A204.1 (cell line): ENCODE results near the gene FNBP1L.
A peak's percentile ranks its signal among the peaks of the same experiment; 100 is the strongest.

ENCODE experiments used
- FAIRE-seq: peaks from 2 replicates; lab custom pipeline; 2012; peaks lifted over from hg19 to GRCh38; lab: Jason Lieb, UNC

Gene FNBP1L

GRCh38 chr1:93447481-93448291 is at the start of gene FNBP1L:
TSS of gene FNBP1L (plus strand) at chr1:93448118. CDS start at chr1:93448282, 164 bp downstream.
- FAIRE-seq = no peak

- FAIRE-seq = no peak
Observed at GRCh38 chr1:93399781-93400180, 48.1 kb upstream of the FNBP1L start.

- FAIRE-seq = no peak
Observed at GRCh38 chr1:93408203-93408602, 39.7 kb upstream of the FNBP1L start.

- no peak for FAIRE-seq
Observed at GRCh38 chr1:93411000-93411399, 36.9 kb upstream of the FNBP1L start.

- FAIRE-seq = no peak
Observed at GRCh38 chr1:93414749-93415148, 33.2 kb upstream of the FNBP1L start.

- FAIRE-seq = no peak
Observed at GRCh38 chr1:93415296-93415695, 32.6 kb upstream of the FNBP1L start.

- FAIRE-seq = no peak
Observed at GRCh38 chr1:93416183-93416582, 31.7 kb upstream of the FNBP1L start.

- FAIRE-seq = no peak
Observed at GRCh38 chr1:93419344-93419743, 28.6 kb upstream of the FNBP1L start.

GRCh38 chr1:93420400-93420799 is 27.5 kb upstream of the FNBP1L start:
- FAIRE-seq = peak; percentile 99

- no peak for FAIRE-seq
Observed at GRCh38 chr1:93426181-93426580, 21.7 kb upstream of the FNBP1L start.

GRCh38 chr1:93427656-93428055 is 20.3 kb upstream of the FNBP1L start:
- FAIRE-seq = no peak

GRCh38 chr1:93433407-93433961 is 14.4 kb upstream of the FNBP1L start:
- no peak for FAIRE-seq

GRCh38 chr1:93434088-93434487 is 13.8 kb upstream of the FNBP1L start:
- FAIRE-seq = no peak

GRCh38 chr1:93434987-93435386 is 12.9 kb upstream of the FNBP1L start:
- no peak for FAIRE-seq

GRCh38 chr1:93435443-93435842 is 12.5 kb upstream of the FNBP1L start:
- FAIRE-seq = no peak

GRCh38 chr1:93436496-93436895 is 11.4 kb upstream of the FNBP1L start:
- no peak for FAIRE-seq

- FAIRE-seq = peak; percentile 97
Observed at GRCh38 chr1:93437976-93438605, 9.8 kb upstream of the FNBP1L start.

GRCh38 chr1:93438716-93439115 is 9.2 kb upstream of the FNBP1L start:
- no peak for FAIRE-seq

GRCh38 chr1:93440272-93440671 is 7.6 kb upstream of the FNBP1L start:
- FAIRE-seq = no peak

GRCh38 chr1:93440706-93441105 is 7.2 kb upstream of the FNBP1L start:
- no peak for FAIRE-seq

GRCh38 chr1:93441589-93441988 is 6.3 kb upstream of the FNBP1L start:
- FAIRE-seq = no peak

- FAIRE-seq = no peak
Observed at GRCh38 chr1:93442008-93442666, 5.8 kb upstream of the FNBP1L start.

- no peak for FAIRE-seq
Observed at GRCh38 chr1:93442741-93443140, 5.2 kb upstream of the FNBP1L start.
